GM21447 (cell line): ENCODE results near the gene EFL1.

Experiments
- ATAC-seq: cut with Tn5 transposase; IDR thresholded peaks from one replicate; pipeline ENCODE4 v1.9.1; 2021; ENCODE audit not compliant: unreplicated experiment

Gene EFL1

GRCh38 chr15:82086243-82086995, 176.1 kb downstream of the EFL1 start:
- ATAC-seq: no peak

- no peak for ATAC-seq
Observed at GRCh38 chr15:82081914-82082762, 180.4 kb downstream of the EFL1 start.

GRCh38 chr15:82080774-82081173, 181.8 kb downstream of the EFL1 start:
- ATAC-seq: no peak
